Thyroid gland (tissue), 4 donors: ENCODE measurements around the gene PDHX. TPM values are rescaled to one million over a fixed set of nuclear protein-coding genes. Genes with fewer than 3 reads are reported as not detected.

Experiments used
- DNase-seq, 2 donors: peaks; one replicate each; pipeline ENCODE4 v3.0.0-alpha.2; 2019
- H3K27ac ChIP-seq, 3 donors: fragments of 200-600 bp; sonication (generic); 1 replicate in 2 of 3; 2 replicates in 1 of 3; pipeline ENCODE4 v1.5.1; 2016 to 2019; ENCODE audit warnings: mild to moderate bottlenecking in 1 of 3, moderate library complexity in 1 of 3
- H3K27me3 ChIP-seq: fragments of 200-600 bp; sonication (generic); one replicate; pipeline ENCODE4 v1.5.1; 2019
- H3K36me3 ChIP-seq, 2 donors: fragments of 200-600 bp; sonication (generic); one replicate each; pipeline ENCODE4 v1.5.1; 2016 to 2019
- H3K4me1 ChIP-seq, 2 donors: fragments of 200-600 bp; sonication (generic); one replicate each; pipeline ENCODE4 v1.5.1; 2017 to 2019
- H3K4me3 ChIP-seq, 3 donors: fragments of 200-600 bp; sonication (generic); replicated peaks in 1 of 3; 1 replicate in 2 of 3; 2 replicates in 1 of 3; pipeline ENCODE4 v1.5.1; 2016; ENCODE audit warnings: mild to moderate bottlenecking in 1 of 3
- H3K9me3 ChIP-seq: fragments of 200-600 bp; sonication (generic); one replicate; pipeline ENCODE4 v1.5.1; 2017
- POLR2A ChIP-seq, 2 donors: fragments of 450-650 bp; IDR thresholded peaks; one replicate each; pipeline ENCODE4 v1.6.1; 2017; ENCODE audit warnings: antibody characterized with exemption in 2 of 2, mild to moderate bottlenecking in 2 of 2, moderate library complexity in 1 of 2
- WGBS, 2 donors: methylation state at CpG; one replicate each; pipeline ENCODE4 v1.1.5; 2017; 5-methylcytosine and 5-hydroxymethylcytosine counted together
- intact Hi-C: fragments of 100-400 bp; cut with DNase I; formaldehyde crosslinking; loops from one replicate; pipeline ENCODE4 v1.15.1; 2023
- total RNA-seq, 4 donors: library from RNA; depleted of rRNA; stranded (reverse); fragments of >200 nt; gene quantifications; one replicate each; pipeline ENCODE4 v1.2.3, GENCODE V29; 2016
- TF ChIP-seq, protein P1 (sequence below), 6 experiments: fragments of 200-600 bp in 3 of 6; fragments of 450-650 bp in 3 of 6; sonication (generic) in 3 of 6; IDR thresholded peaks; one replicate each; pipeline ENCODE4 v1.5.1; 2016 to 2019; ENCODE audit warnings: antibody characterized with exemption in 6 of 6, mild to moderate bottlenecking in 2 of 6, inconsistent platforms in 1 of 6, moderate library complexity in 1 of 6

Gene PDHX
- total RNA-seq, 4 donors from 2014 or later = 30.8 to 35.2 (median 31.2) TPM

DNA sequence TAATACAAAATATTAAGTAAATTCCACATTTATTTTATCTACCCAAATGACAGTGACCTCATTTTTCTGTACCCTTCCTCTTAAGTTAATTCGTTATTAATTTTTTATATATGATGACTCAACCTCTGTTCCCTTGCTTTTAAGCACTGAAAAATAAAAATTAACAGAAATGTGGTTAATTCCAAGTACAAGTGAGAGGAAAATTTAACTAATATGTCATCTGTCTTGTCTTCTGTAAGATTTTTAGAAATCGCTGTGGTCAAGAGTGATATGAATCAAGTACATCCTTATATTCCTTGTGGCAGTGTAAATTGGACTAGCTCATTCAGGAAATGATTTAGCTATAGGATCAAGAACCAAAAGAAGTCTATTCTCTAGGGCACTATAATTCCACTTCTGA lies 74.5 kb downstream of the PDHX start:
- intact Hi-C loops = no loop called here
- no peaks in the 10 kb centered on the region for H3K9me3 ChIP-seq
- H3K27ac ChIP-seq = no peak overlapping the region
- no peak for DNase-seq
- no peak for TF ChIP-seq POLR2A (IDR thresholded peaks at IDR 0.05)
- TF ChIP-seq, protein P1, sequence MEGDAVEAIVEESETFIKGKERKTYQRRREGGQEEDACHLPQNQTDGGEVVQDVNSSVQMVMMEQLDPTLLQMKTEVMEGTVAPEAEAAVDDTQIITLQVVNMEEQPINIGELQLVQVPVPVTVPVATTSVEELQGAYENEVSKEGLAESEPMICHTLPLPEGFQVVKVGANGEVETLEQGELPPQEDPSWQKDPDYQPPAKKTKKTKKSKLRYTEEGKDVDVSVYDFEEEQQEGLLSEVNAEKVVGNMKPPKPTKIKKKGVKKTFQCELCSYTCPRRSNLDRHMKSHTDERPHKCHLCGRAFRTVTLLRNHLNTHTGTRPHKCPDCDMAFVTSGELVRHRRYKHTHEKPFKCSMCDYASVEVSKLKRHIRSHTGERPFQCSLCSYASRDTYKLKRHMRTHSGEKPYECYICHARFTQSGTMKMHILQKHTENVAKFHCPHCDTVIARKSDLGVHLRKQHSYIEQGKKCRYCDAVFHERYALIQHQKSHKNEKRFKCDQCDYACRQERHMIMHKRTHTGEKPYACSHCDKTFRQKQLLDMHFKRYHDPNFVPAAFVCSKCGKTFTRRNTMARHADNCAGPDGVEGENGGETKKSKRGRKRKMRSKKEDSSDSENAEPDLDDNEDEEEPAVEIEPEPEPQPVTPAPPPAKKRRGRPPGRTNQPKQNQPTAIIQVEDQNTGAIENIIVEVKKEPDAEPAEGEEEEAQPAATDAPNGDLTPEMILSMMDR (IDR thresholded peaks at IDR 0.05) = no peak
- WGBS, 2 donors = 97% methylated on average over 2 of the region's 2 CpGs
- no peaks in the 10 kb centered on the region for H3K27me3 ChIP-seq
- peaks cover 5 to 8% of the 10 kb centered on the region in 2 donors for H3K4me1 ChIP-seq
- no peak overlapping the region for H3K4me3 ChIP-seq
- H3K36me3 ChIP-seq = peaks cover 0 to under 1% of the 10 kb centered on the region in 2 donors

DNA sequence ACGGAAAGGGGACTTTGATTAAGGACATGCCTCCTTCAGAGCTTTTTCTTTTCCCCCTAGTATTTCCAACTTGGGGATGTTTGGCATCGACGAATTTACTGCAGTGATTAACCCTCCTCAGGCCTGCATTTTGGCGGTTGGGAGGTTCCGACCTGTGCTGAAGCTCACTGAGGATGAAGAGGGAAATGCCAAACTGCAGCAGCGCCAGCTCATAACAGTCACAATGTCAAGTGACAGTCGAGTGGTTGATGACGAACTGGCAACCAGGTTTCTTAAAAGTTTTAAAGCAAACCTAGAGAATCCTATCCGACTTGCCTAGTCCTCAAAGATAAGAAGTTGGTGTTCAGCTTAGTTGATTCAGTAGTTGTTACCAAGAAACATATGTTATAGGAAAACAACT lies 78.4 kb downstream of the PDHX start:
- TF ChIP-seq, protein P1 (IDR thresholded peaks at IDR 0.05) = no peak
- no peak for TF ChIP-seq POLR2A (IDR thresholded peaks at IDR 0.05)
- Histone ChIP-seq H3K4me1 (no peaks in the 10 kb centered on the region), H3K27me3 (no peaks in the 10 kb centered on the region), H3K4me3 (no peak overlapping the region), H3K36me3 (no peaks in the 10 kb centered on the region), H3K27ac (no peak overlapping the region), H3K9me3 (no peaks in the 10 kb centered on the region)
- intact Hi-C loops = no loop called here
- 90 to 93% methylated on average over 9 of the region's 9 CpGs for WGBS, 2 donors
- no peak for DNase-seq

DNA sequence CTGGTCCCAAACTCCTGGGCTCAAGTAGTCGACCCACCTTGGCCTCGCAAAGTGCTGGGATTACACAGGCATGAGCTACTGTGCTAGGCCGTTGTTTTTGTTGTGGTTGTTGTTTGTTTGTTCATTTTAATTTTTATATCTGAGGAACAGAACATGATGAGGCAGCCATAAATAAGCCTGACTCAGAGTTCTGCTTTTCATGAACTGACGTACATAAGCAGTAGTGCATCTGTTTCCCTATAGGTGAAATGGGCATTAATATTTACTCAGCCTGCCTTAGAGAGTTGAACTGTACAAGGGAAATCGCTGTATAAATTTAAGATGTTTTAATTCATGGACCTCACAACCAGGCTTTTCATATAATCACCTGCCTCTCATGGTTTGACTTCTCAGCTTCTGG lies 80.5 kb downstream of the PDHX start:
- intact Hi-C loops = no loop called here
- H3K4me3 ChIP-seq = no peak overlapping the region
- no peak for TF ChIP-seq POLR2A (IDR thresholded peaks at IDR 0.05)
- TF ChIP-seq, protein P1 (IDR thresholded peaks at IDR 0.05) = no peak
- H3K4me1 ChIP-seq = no peaks in the 10 kb centered on the region
- WGBS, 2 donors = 94% methylated on average over 5 of the region's 5 CpGs
- H3K27ac ChIP-seq = no peak overlapping the region
- no peaks in the 10 kb centered on the region for H3K9me3 ChIP-seq
- no peak for DNase-seq
- H3K36me3 ChIP-seq = no peaks in the 10 kb centered on the region
- H3K27me3 ChIP-seq = no peaks in the 10 kb centered on the region

DNA sequence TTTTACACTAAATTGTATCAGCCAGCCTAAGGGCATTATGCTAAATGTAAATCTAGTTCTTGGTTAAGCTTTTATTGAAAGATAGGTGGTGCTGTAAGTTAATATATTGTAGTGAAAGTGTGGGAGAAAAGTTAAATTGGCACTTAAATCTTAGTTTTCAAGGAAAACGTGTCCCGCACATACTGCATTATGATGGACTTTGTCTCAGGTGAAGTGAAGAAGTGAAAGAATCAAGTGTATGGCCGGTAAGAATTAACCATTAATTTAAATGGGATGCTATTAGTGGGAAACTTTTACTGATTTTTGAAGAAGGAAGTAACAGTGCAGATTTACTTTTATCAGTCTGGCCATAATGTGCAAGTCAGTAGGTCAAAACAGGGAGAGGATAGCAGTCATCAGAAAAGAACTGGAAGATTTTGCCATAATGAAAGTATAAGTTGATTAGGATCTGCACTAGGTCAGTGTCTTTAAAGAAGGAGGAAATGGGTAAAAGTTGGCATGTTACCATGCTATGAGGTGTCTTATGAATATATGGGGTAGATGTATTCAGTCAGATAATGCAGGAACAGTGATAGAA lies 81.6 kb downstream of the PDHX start:
- TF ChIP-seq, protein P1 (IDR thresholded peaks at IDR 0.05) = peak in 4 of 6 experiments; percentile 22 to 52 (median 35)
- TF ChIP-seq POLR2A (IDR thresholded peaks at IDR 0.05) = no peak
- Histone ChIP-seq H3K27me3 (no peaks in the 10 kb centered on the region), H3K4me3 (no peak overlapping the region), H3K27ac (no peak overlapping the region), H3K4me1 (no peaks in the 10 kb centered on the region), H3K36me3 (no peaks in the 10 kb centered on the region), H3K9me3 (no peaks in the 10 kb centered on the region)
- WGBS, 2 donors = 53 to 55% methylated on average over 3 of the region's 3 CpGs
- intact Hi-C loops = no loop called here
- no peak for DNase-seq

DNA sequence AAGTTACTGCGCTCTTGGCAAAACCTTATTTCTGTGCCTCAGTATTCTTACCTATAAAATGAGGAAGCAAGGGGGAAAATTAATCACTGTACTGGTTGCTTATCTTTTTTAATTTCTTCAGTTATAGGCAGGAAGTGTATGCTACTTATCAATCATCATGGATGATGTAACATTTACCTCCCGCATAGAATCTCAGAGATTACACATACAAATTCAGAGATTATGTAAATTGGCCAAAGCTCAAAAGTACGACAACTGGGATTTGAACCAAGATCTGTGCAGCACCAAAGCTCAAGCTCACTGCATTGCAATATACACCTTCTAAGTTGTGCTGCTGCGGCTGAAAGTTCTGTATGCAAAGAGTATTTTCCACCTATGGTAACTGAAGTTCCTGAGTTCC lies 83.0 kb downstream of the PDHX start:
- Histone ChIP-seq H3K27ac (no peak overlapping the region), H3K4me3 (no peak overlapping the region), H3K4me1 (no peaks in the 10 kb centered on the region), H3K27me3 (no peaks in the 10 kb centered on the region), H3K36me3 (no peaks in the 10 kb centered on the region), H3K9me3 (no peaks in the 10 kb centered on the region)
- TF ChIP-seq, protein P1 (IDR thresholded peaks at IDR 0.05) = no peak
- TF ChIP-seq POLR2A (IDR thresholded peaks at IDR 0.05) = no peak
- 88 to 98% methylated on average over 4 of the region's 4 CpGs for WGBS, 2 donors
- DNase-seq = no peak
- intact Hi-C loops = no loop called here
